GM21528 (cell line): Measurements from ENCODE around the gene SND1.

ENCODE experiments used
- ATAC-seq: cut with Tn5 transposase; IDR thresholded peaks from one replicate; pipeline ENCODE4 v1.9.1; 2021; ENCODE audit warnings: mild to moderate bottlenecking, moderate library complexity; ENCODE audit not compliant: unreplicated experiment, low FRiP score

The SND1 gene

GRCh38 chr7:127858091-127858914, 206.3 kb downstream of the SND1 start:
- ATAC-seq, result no peak

GRCh38 chr7:127858915-127859189, 206.9 kb downstream of the SND1 start:
- ATAC-seq, result no peak

GRCh38 chr7:127859330-127859729, 207.3 kb downstream of the SND1 start:
- no peak for ATAC-seq

- ATAC-seq, result no peak
These were observed 210.5 kb downstream of the SND1 start for GRCh38 chr7:127862525-127862924.

- ATAC-seq, result no peak
These were observed 211.1 kb downstream of the SND1 start for GRCh38 chr7:127863082-127863481.

- no peak for ATAC-seq
These were observed 213.5 kb downstream of the SND1 start for GRCh38 chr7:127865466-127865865.

- no peak for ATAC-seq
These were observed 218.4 kb downstream of the SND1 start for GRCh38 chr7:127870231-127870907.

GRCh38 chr7:127871226-127871625, 219.2 kb downstream of the SND1 start:
- ATAC-seq, result no peak

GRCh38 chr7:127872122-127872521, 220.1 kb downstream of the SND1 start:
- peak; percentile 69 for ATAC-seq

GRCh38 chr7:127873151-127873550, 221.2 kb downstream of the SND1 start:
- ATAC-seq, result no peak

GRCh38 chr7:127873715-127874636, 222.0 kb downstream of the SND1 start:
- ATAC-seq, result no peak

- no peak for ATAC-seq
These were observed 223.1 kb downstream of the SND1 start for GRCh38 chr7:127874951-127875608.

- ATAC-seq, result no peak
These were observed 224.4 kb downstream of the SND1 start for GRCh38 chr7:127876393-127876792.

- no peak for ATAC-seq
These were observed 226.0 kb downstream of the SND1 start for GRCh38 chr7:127877951-127878350.

GRCh38 chr7:127878791-127879190, 226.8 kb downstream of the SND1 start:
- ATAC-seq, result no peak

GRCh38 chr7:127879436-127879835, 227.4 kb downstream of the SND1 start:
- ATAC-seq, result no peak

- ATAC-seq, result no peak
These were observed 227.9 kb downstream of the SND1 start for GRCh38 chr7:127879942-127880341.

GRCh38 chr7:127880454-127880853, 228.5 kb downstream of the SND1 start:
- no peak for ATAC-seq

GRCh38 chr7:127881564-127881963, 229.6 kb downstream of the SND1 start:
- ATAC-seq, result no peak

- ATAC-seq, result no peak
These were observed 230.4 kb downstream of the SND1 start for GRCh38 chr7:127882313-127882920.
